Naive thymus-derived CD8-positive, alpha-beta T cell (primary cell): ENCODE data around the gene RASD2. TPM values are rescaled to one million over a fixed set of nuclear protein-coding genes. Genes with fewer than 3 reads are reported as not detected.

Experiments used
- ATAC-seq, 2 donors: fragments of 150-1000 bp; cut with Tn5 transposase in 1 of 2; sonication (Bioruptor Pico), chemical (Tn5 transposase) in 1 of 2; 1 replicate in 1 of 2; 2 replicates in 1 of 2; pipeline ENCODE4 v1.10.0; 2021; ENCODE audit warnings: mild to moderate bottlenecking in 2 of 2, moderate library complexity in 2 of 2
- POLR2A ChIA-PET: fragments of 350-600 bp; sonication (Branson Sonifier 250); formaldehyde crosslinking; loops from one replicate; lab custom pipeline; 2021; ENCODE audit warnings: antibody characterized with exemption; lab: Charles Lee
- DNase-seq, 10 donors: peaks; one replicate each; pipeline versions ENCODE4 v3.0.0 to v3.0.0-alpha.2; 2020 to 2022
- H3K27ac Mint-ChIP-seq, 10 donors: one replicate each; pipeline ENCODE4 v1.8.0; 2020 to 2022; ENCODE audit warnings: mild to moderate bottlenecking in 10 of 10, mixed read lengths in 10 of 10, moderate library complexity in 4 of 10, inconsistent platforms in 1 of 10
- H3K27me3 Mint-ChIP-seq, 5 donors: one replicate each; pipeline ENCODE4 v1.8.0; 2021 to 2022; ENCODE audit warnings: mixed read lengths in 5 of 5
- H3K36me3 Mint-ChIP-seq, 3 donors: one replicate each; pipeline ENCODE4 v1.8.0; 2020 to 2022; ENCODE audit warnings: mixed read lengths in 3 of 3, mild to moderate bottlenecking in 2 of 3, inconsistent platforms in 1 of 3
- H3K4me1 Mint-ChIP-seq, 4 donors: one replicate each; pipeline ENCODE4 v1.8.0; 2021 to 2022; ENCODE audit warnings: mixed read lengths in 4 of 4
- H3K4me3 Mint-ChIP-seq, 10 donors: one replicate each; pipeline ENCODE4 v1.8.0; 2020 to 2022; ENCODE audit warnings: mild to moderate bottlenecking in 10 of 10, mixed read lengths in 10 of 10, moderate library complexity in 6 of 10, inconsistent platforms in 1 of 10
- H3K9me3 Mint-ChIP-seq, 9 donors: one replicate each; pipeline ENCODE4 v1.8.0; 2020 to 2022; ENCODE audit warnings: mixed read lengths in 9 of 9, mild to moderate bottlenecking in 3 of 9, inconsistent platforms in 1 of 9, moderate library complexity in 1 of 9
- polyA plus RNA-seq, 3 donors: library from polyadenylated mRNA; unstranded; fragments of 300-500 nt; fragmentation: Illumina TruSeq; gene quantifications; one replicate each; pipeline ENCODE4 v1.2.3, GENCODE V29; 2021
- total RNA-seq, 8 experiments: library from RNA in 2 of 8; stranded (reverse) in 2 of 8; gene quantifications; one replicate each; pipeline ENCODE4 v1.2.3 and lab custom pipeline; 2021 to 2026

Gene RASD2
- total and polyA plus RNA-seq, 5 experiments from 2014 or later: 0.11 TPM; not detected in 4

- POLR2A ChIA-PET: no interaction called here
- ATAC-seq (no peak), DNase-seq (no peak)
- Mint-ChIP-seq H3K4me3 (no peak overlapping the region), H3K27me3 (peaks cover 4 to 27% (median 18%) of the 10 kb centered on the region in 5 donors), H3K4me1 (no peaks in the 10 kb centered on the region), H3K9me3 (peaks cover 0 to 2% (median 0%) of the 10 kb centered on the region in 9 donors), H3K36me3 (no peaks in the 10 kb centered on the region), H3K27ac (no peak overlapping the region)
Observed at GRCh38 chr22:35522225-35523149, 18.1 kb upstream of the RASD2 start.

DNA sequence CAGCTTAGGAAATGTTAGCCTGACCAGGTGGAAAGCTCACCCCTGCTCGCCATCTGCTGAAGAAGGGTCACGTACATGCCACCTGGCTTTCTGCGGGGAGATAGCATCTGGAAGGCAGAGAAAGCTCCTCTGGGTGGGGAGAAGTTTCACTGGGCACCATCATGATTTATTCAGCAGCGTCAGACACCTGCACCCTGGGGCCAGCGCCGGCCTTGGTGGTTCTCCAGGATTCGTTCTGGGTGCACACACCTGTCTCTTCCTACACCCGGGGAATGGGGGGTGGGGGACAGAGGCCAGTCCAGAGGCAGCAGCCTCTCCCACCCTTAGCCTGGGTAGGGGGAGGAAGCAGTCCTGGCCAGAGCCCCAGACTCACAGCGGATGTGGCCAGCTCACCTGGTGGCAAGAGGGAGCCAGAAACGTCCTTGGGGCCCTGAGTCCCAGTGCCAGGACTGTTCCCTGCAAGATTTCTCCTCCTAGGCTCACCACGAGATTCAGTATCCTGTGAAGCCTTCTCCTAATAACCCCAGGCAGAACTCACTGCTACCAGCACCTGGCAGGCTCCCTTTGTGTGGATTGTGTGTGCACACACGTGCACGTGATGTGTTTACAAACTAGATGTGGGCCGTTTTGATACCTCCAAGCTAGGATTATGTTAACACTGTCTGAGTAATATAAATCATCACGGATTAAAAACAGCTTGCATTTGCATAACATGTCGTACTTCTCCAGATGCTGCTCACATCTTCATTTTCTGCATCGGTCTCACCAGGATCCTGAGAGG, 17.3 kb upstream of the RASD2 start:
- no peaks in the 10 kb centered on the region for H3K4me1 Mint-ChIP-seq
- POLR2A ChIA-PET: no interaction called here
- peaks cover 0 to 23% (median 16%) of the 10 kb centered on the region in 5 donors for H3K27me3 Mint-ChIP-seq
- DNase-seq (no peak), ATAC-seq (no peak)
- no peaks in the 10 kb centered on the region for H3K36me3 Mint-ChIP-seq
- H3K9me3 Mint-ChIP-seq: peaks cover 0 to 2% (median 0%) of the 10 kb centered on the region in 9 donors
- no peak overlapping the region for H3K4me3 Mint-ChIP-seq
- no peak overlapping the region for H3K27ac Mint-ChIP-seq

DNA sequence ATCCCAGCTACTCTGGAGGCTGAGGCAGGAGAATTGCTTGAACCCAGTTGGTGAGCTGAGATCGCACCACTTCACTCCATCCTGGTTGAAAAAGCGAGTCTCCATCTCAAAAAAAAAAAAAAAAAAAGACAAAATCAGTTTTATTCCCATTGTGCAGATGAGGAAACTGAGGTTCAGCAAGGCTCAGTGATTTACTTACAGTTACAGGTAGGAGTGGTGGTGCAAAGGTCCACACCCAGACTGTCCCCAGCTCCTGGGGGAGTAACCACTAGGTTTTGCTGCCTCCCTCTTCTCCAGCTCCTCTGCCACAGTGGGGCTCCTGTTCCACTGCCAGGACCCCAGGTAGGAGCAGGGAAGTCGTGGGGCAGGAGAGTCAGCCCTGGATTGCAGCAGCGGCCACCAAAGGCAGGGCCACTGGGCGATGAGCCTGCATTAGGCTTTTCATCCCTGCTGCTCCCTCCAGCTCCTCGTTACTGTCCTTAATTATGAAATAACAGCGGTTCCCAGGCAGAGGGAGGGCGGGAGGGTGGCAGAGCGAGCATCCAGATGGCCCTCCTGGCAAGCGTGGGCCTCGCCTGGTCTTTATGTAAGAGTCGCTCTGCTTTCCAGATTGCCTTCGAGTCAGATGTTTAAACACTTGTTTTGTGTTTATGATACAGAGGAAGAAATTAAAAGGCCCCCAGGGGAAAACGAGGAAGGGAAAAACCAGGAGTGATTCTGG, 15.5 kb upstream of the RASD2 start:
- ATAC-seq: no peak
- Mint-ChIP-seq H3K4me1 (no peaks in the 10 kb centered on the region), H3K9me3 (peaks cover 0 to 8% (median 2%) of the 10 kb centered on the region in 9 donors)

GRCh38 chr22:35525687-35526332, 14.8 kb upstream of the RASD2 start:
- POLR2A ChIA-PET: no interaction called here
- H3K36me3 Mint-ChIP-seq: peaks cover 0 to 10% (median 9%) of the 10 kb centered on the region in 3 donors
- H3K4me3 Mint-ChIP-seq: no peak overlapping the region
- H3K4me1 Mint-ChIP-seq: no peaks in the 10 kb centered on the region
- peak overlapping the region in 1 of 10 donors; percentile 65 for H3K27ac Mint-ChIP-seq
- H3K9me3 Mint-ChIP-seq: peaks cover 0 to 8% (median 2%) of the 10 kb centered on the region in 9 donors
- ATAC-seq (no peak), DNase-seq (no peak)
- peaks cover 0 to 18% (median 8%) of the 10 kb centered on the region in 5 donors for H3K27me3 Mint-ChIP-seq

More for the DNA sequence above, 15.5 kb upstream of the RASD2 start:
- POLR2A ChIA-PET: interaction anchor here (0.7 kb wide), 1 partner anchor 13 kb away, joined by 6 read pairs; no protein-coding TSS in a partner anchor
- Mint-ChIP-seq H3K4me3 (no peak overlapping the region), H3K27ac (no peak overlapping the region), H3K27me3 (peaks cover 0 to 18% (median 12%) of the 10 kb centered on the region in 5 donors), H3K36me3 (peaks cover 0 to 10% (median 9%) of the 10 kb centered on the region in 3 donors)
- DNase-seq: no peak

- no peak for DNase-seq
- POLR2A ChIA-PET: no interaction called here
- H3K9me3 Mint-ChIP-seq: peaks cover 0 to 8% (median 2%) of the 10 kb centered on the region in 9 donors
- peaks cover 0 to 10% (median 9%) of the 10 kb centered on the region in 3 donors for H3K36me3 Mint-ChIP-seq
- no peak overlapping the region for H3K4me3 Mint-ChIP-seq
- no peak for ATAC-seq
- H3K27me3 Mint-ChIP-seq: peaks cover 0 to 17% (median 7%) of the 10 kb centered on the region in 5 donors
- no peak overlapping the region for H3K27ac Mint-ChIP-seq
- no peaks in the 10 kb centered on the region for H3K4me1 Mint-ChIP-seq
Observed at GRCh38 chr22:35526333-35526979, 14.2 kb upstream of the RASD2 start.

- DNase-seq (no peak), ATAC-seq (no peak)
- Mint-ChIP-seq H3K27me3 (peaks cover 0 to 4% (median 0%) of the 10 kb centered on the region in 5 donors), H3K27ac (no peak overlapping the region), H3K9me3 (peaks cover 0 to 10% (median 2%) of the 10 kb centered on the region in 9 donors), H3K36me3 (peaks cover 0 to 10% (median 9%) of the 10 kb centered on the region in 3 donors), H3K4me1 (no peaks in the 10 kb centered on the region), H3K4me3 (no peak overlapping the region)
- POLR2A ChIA-PET: no interaction called here
Observed at GRCh38 chr22:35528927-35529326, 11.7 kb upstream of the RASD2 start.

DNA sequence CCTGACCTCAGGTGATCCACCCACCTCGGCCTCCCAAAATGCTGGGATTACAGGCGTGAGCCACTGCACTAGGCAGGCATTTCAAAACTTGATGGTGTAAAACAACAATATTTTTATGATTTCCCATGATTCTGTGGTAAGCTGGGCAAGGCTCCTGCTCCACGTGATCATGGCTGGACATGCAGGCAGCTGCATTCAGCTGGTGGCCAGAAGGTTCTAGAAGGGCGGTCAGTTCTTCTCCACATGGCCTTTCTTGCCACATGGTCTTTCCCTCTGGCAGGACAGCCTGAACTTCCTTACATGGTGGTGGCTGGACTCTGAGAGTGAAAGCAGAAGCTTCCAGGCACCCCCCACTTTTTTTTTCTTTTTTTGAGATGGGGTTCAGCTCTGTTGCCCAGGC, 9.9 kb upstream of the RASD2 start:
- Mint-ChIP-seq H3K4me3 (no peak overlapping the region), H3K27ac (no peak overlapping the region), H3K4me1 (no peaks in the 10 kb centered on the region), H3K27me3 (peaks cover 0 to 4% (median 0%) of the 10 kb centered on the region in 5 donors), H3K36me3 (peaks cover 0 to 10% (median 9%) of the 10 kb centered on the region in 3 donors), H3K9me3 (peaks cover 0 to 10% (median 0%) of the 10 kb centered on the region in 9 donors)
- ATAC-seq: no peak
- DNase-seq: no peak
- POLR2A ChIA-PET: no interaction called here

GRCh38 chr22:35531202-35531601, 9.4 kb upstream of the RASD2 start:
- Mint-ChIP-seq H3K9me3 (peaks cover 0 to 10% (median 0%) of the 10 kb centered on the region in 9 donors), H3K4me3 (no peak overlapping the region), H3K36me3 (peaks cover 0 to 10% (median 9%) of the 10 kb centered on the region in 3 donors), H3K27ac (no peak overlapping the region), H3K4me1 (no peaks in the 10 kb centered on the region), H3K27me3 (peaks cover 0 to 4% (median 0%) of the 10 kb centered on the region in 5 donors)
- DNase-seq: no peak
- ATAC-seq: no peak
- POLR2A ChIA-PET: no interaction called here

GRCh38 chr22:35531676-35532075, 9.0 kb upstream of the RASD2 start:
- no peak for ATAC-seq
- peaks cover 0 to 10% (median 9%) of the 10 kb centered on the region in 3 donors for H3K36me3 Mint-ChIP-seq

DNA sequence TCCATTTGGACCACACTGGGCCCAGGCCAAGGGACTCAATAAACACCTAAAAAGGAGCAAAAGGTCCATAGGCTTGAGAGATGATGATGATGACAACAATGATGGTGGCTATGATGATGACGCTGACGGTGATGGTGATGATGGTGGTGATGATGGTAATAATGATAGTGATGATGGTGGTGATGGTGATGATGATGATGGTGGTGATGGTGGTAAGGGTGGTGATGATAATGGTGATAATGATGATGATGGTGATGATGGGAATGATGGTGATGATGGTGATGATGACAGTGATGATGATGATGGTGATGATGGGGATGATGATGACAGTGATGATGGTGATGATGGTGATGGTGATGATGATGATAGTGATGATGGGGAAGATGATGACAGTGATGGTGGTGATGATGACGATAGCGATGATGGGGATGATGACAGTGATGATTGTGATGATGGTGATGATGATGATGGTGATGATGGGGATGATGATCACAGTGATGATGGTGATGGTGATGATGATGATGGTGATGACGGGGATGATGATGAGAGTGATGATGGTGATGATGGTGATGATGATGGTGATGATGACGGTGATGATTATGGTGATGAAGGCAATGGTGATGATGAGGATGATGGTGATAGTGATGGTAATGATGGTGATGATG, 7.1 kb upstream of the RASD2 start:
- no peak overlapping the region for H3K27ac Mint-ChIP-seq
- H3K4me1 Mint-ChIP-seq: peaks cover 3 to 8% (median 5%) of the 10 kb centered on the region in 4 donors
- peaks cover 0 to 10% (median 9%) of the 10 kb centered on the region in 3 donors for H3K36me3 Mint-ChIP-seq
- peaks cover 0 to 10% (median 0%) of the 10 kb centered on the region in 9 donors for H3K9me3 Mint-ChIP-seq
- no peak for DNase-seq
- no peak overlapping the region for H3K4me3 Mint-ChIP-seq
- ATAC-seq: peak in 1 of 2 donors; percentile 35
- POLR2A ChIA-PET: no interaction called here
- H3K27me3 Mint-ChIP-seq: peaks cover 0 to 4% (median 0%) of the 10 kb centered on the region in 5 donors

More at GRCh38 chr22:35531676-35532075, 9.0 kb upstream of the RASD2 start:
- DNase-seq: no peak
- H3K27ac Mint-ChIP-seq: no peak overlapping the region
- no peak overlapping the region for H3K4me3 Mint-ChIP-seq
- H3K4me1 Mint-ChIP-seq: no peaks in the 10 kb centered on the region
- POLR2A ChIA-PET: no interaction called here
- peaks cover 0 to 10% (median 0%) of the 10 kb centered on the region in 9 donors for H3K9me3 Mint-ChIP-seq
- peaks cover 0 to 4% (median 0%) of the 10 kb centered on the region in 5 donors for H3K27me3 Mint-ChIP-seq

DNA sequence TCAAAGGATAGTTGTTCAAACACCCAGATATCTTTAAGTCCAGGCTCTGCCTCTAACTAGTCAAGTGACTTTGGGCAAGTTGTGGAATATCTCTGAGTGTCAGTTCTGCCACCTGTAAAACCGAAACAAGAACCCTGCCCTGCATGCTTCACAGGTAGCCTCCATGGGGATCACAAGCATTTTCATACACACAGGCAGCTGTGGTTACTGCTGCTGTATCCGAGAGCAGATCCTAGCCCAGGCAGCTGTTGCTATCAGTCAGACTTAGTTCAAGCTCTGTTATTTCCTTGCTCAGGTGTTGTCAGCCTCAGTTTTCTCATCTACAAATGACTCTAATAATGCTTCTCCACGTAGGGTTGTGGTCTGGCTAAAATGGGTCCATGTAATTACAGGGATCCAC, 6.5 kb upstream of the RASD2 start:
- Mint-ChIP-seq H3K4me1 (peaks cover 3 to 11% (median 5%) of the 10 kb centered on the region in 4 donors), H3K27ac (no peak overlapping the region), H3K9me3 (peaks cover 0 to 10% (median 0%) of the 10 kb centered on the region in 9 donors), H3K27me3 (peaks cover 0 to 4% (median 0%) of the 10 kb centered on the region in 5 donors), H3K4me3 (no peak overlapping the region), H3K36me3 (peaks cover 0 to 9% (median 6%) of the 10 kb centered on the region in 3 donors)
- no peak for DNase-seq
- ATAC-seq: no peak
- POLR2A ChIA-PET: no interaction called here
